Medulla oblongata (tissue), 1 donor: ENCODE measurements around the gene MRPL33.

ENCODE experiments used
- DNase-seq: peaks from one replicate; pipeline ENCODE4 v3.0.0-alpha.2; 2015; ENCODE audit errors: extremely low spot score

Gene MRPL33

DNA sequence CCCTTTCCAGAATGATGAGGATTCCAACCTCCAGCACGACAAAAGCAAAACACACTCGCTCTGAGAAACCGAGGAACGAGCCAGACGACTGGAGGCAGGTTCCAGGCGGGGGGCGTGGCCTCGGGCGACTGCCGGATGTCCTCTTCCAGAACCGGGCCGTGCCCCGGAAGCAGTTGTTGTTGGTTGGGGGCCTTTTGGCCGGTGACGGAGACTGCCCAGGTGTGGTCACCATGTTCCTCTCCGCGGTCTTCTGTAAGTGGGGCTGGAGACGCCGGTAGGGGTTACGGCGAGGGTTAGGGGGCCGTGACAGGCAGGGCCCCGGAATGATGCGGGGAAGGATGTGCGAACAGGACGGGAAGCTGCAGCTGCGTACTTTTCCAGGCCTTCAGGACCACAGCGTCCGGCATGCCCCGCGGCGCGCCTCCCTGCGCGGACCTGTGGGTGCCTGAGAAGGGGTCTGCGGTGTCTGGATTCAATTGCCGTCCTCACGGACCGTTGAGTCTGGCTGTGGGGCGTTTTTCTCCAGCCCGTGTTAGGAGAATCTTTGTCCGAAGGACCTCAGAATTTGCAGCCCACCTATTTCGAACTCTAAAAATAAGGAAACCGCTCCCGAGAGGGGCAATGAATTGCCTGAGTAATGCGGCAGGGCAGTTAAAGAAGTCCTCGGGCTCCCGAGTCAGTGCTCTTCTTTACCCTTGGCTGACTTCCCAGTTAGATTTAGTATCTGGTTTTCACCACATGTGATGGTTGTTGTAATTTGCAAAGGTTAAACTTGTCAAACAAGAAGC is at the start of gene MRPL33:
TSS of gene MRPL33 (plus strand) at position 172 of the 788 bp plus-strand sequence. CDS start at position 231, 59 bp downstream.
- DNase-seq = peak; percentile 94

DNA sequence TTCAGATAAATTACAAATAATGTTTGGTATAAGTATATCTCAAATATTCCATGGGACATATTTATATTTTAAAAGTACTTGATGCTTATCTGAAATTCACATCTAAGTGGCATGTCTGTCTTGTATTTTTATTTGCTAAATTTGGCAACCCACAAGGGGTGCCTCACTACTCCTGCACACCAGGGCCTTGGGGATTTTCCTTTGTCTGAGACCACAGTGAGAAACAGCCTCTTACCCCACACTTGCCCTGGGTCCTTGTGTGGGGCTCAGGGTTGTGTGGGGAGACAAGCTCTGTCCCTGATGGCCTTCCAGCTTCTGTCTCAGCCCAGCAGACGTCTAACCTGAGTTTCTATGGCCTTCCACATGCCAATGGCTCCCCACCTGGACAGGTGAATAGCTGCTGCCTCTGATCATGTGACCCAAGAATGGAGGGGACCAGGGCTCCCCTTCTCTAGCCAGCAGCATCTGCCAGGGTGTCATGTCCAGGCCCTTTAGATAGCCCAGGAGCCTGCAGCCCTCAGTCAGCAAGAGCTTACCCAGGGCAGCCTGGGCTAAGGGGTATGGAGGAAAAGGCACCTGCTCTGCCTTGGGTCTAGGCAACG is 49.5 kb upstream of the MRPL33 start:
- no peak for DNase-seq

DNA sequence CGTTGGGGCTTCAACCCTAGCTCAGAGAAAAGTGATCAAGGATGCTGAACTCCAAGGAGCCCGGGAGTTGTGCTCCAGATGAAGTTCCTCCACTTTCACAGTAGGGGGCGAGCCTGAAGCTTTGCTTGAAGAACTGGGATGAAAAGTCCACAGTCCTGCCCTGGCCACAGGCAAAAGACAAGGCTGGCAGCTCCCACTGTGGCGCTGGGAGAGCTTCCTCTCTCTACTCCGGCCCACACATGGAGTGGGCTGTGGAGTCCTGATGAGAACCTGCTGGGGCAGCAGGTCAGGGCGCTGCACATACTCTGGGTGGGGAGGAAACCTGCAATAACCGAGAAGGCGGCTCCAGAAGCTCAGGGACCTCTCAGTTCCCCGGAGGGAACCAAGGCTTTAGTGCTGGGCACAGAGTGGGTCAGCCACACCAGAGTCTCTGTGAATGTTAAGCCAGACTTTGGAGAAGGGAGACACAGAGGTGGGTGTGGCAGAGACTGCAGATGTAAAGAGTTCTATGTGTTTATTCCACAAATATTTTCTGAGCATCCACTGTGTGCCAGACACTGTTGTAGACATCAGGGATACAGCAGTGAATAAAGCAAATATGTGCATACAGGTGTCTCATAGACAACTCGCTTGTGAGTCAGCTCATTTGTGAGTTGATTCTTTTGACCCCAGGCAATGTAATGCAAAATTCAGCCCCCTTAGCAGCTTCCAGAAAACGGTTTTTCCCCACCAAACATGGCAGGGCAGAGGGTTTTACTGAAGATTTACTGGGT is 48.0 kb upstream of the MRPL33 start:
- peak; percentile 88 for DNase-seq

DNA sequence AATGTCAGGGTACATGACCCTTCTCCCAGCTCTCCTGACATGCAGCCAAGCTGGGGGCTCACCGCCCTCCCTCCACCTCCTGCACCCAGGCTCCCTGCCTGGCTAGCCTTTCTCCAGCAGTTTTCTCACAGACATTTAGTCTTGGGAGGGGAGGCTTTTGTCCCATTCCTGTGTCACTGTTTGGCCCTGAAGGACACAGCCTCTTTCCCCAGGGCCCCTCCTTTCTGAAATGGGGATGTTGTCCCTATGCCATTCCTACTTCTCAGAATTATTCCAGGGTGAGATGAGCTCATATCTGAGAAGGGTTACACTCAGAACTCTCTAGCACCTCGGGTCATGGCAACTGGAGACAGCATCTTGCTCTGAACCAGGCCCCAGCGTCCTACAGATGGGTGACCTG is 47.3 kb upstream of the MRPL33 start:
- DNase-seq = peak; percentile 19

DNA sequence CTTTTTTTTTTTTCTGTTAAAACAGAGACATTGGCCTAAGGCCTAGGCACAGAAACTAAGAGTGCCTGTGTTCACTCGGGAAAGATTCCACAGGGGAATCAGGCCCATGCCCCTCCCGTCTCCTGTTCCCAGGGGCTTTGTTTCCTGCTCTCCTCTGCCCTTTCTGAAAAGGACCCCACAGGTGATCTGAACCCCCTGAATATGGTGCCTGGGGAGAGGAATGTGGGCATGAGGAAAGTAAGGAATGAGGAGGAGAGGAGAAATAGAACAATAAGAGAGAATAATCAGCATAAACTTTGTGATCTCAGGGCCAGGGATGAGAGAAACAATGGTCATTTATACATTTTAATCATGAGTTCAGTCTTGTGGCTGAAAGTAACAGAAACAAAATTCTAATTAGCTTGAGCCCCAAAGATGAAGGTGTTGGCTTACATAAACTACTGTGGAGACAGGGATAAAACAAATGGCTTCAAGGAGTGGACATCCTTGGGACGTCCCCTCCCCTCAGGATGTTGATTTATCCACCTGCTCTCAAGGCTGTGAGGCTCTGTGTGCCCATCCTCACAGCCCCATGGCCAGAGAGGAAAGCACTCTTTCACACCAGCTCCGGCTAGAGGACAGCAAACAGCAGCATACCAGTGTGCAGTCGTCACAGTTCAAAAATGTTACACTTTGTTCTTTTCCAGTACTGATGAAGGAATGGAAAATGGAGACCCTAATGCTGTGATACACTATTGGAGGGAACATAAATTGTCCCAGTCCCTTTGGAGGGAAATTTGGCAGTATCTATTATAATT is 46.4 kb upstream of the MRPL33 start:
- peak; percentile 40 for DNase-seq

DNA sequence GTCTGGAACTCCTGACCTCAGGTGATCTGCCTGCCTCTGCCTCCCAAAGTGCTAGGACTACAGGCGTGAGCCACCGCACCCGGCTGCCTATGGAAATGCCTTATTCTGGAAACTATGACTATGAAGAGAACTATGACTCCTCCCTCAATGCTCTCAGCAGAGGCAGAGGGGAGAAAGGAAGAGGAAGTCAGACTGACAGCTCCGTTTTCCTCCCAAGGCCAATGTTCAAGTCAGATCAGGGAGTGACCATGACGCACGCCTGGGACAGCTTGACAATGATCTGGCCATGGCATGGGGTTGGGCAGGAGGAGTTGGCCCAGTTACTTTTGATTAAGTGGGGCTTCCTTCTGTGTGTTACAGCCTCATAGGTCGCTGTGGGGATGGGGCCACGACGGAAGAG is 44.3 kb upstream of the MRPL33 start:
- no peak for DNase-seq

DNA sequence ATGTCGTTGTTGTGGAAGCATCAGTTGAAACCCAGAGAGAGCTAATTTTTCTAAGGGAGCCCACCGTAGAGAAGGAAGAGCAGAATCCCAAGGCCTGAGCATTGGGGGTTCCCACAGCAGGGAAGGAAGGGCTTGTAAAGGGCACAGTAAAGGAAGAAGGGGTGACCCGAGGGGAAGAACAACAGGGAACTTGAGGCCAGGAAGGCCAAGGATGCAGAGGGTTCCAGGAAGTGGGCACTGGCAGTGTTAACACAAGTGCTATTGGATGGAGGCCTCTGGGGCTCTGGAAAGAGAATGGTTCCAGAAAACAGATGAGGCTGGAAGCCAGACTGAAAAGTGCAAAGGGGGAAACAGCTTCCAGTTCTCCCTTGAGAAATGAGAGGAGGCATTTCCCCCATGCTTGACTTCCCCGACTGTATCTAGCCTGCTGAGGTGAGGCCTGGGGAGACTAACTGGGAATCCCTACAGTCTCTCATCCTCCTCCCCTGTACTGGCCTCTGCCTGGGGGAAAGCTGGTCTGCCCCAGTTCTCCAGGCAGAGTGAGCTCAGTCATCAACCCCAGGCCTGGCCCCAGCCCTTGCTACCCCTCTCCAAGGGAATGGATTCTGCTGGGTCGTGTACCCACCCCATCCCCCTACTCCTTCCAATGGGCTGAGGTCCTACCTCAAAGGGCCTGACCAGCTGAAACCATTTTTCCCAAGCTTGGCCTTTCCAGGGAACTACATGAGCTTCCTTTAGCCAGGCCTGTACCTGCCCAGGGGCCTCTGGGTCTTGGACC is 43.2 kb upstream of the MRPL33 start:
- no peak for DNase-seq

DNA sequence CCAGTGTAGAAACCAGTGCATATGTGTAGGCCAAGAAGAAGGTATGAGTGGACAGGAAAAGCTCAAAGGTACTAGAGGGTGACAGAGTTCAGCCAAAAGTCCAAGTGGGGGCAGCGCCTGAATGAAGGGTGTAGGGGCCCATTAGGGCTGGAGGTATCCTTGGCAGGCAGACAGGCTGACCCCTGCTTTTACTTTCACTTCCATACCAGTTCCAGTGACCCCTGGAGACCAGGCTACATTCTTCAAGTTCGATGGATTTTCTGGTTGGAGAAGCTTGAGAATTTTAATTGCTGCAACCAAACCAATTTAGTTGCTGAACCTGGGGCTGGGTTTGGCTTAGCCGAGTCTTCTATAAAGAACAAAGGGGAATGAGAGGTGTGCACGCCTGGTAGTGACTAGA is 42.3 kb upstream of the MRPL33 start:
- no peak for DNase-seq

DNA sequence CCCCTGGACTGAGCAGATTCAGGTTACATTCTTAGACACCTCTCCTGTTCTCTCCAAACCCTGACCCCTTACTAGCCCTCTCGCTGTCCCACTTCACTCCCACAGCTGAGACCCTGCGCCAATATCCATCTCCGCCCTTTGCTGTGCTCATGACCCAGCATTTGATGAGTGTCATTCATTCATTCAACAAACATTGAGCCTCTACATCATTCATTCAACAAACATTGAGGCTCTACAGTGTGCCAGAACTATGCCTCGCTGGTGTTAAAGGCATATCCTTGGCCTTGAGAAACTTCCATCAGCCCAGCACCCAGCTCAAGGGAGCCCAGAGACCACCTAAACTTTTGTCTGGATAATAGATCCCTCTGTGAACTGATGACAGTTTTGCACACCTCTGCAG is 41.9 kb upstream of the MRPL33 start:
- DNase-seq = no peak

DNA sequence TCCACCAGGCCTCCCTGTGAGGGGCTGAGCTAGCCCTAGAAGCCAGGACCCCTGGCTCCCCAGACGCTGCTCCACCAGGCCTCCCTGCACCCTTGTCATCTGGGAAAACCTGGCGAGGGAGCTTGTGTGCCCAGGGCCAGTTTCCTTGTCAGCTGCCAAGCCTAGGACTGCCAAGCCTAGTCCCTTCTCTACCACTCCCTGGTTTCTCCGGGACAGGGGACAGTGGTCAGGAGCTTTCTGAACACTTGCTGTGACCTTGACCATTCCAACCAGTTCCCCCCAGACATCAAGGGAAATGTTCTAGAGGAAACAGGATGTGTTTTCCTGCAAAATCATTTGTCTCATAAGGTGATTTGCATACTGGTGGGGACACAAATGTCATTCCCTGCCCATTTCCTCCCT is 41.3 kb upstream of the MRPL33 start:
- DNase-seq = no peak

DNA sequence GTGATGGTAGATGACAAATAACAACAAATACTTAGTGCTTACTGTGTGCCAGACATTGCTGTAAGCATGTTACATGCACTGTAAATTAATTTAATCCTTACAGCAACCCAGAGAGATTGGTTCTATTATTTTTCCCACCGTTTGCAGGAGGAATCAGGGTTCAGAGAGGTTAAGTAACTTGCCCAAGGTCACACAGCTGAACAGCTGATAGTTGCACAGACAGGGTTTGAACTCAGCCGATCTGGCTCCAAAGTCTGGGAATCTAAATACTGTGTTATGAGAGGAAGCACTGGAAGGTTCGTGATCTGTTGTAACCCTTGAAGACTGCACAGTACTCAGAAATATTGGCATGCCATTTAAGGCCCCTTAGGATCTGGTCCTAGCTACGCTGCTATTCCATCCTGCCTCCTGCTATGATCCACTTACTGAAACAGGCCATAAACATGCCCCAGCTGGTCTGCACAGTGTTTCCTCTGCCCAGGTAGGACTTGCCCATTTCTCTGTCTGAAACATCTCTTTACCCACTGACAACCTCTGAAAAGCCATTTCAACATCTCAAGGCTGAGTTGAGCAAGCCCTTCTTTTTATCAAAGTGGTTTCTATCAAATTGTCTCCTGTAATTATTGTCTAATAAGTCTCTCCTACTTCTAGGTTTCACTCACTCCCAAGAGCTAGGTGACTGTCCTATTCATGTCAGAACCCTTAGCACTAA is 40.4 kb upstream of the MRPL33 start:
- no peak for DNase-seq

DNA sequence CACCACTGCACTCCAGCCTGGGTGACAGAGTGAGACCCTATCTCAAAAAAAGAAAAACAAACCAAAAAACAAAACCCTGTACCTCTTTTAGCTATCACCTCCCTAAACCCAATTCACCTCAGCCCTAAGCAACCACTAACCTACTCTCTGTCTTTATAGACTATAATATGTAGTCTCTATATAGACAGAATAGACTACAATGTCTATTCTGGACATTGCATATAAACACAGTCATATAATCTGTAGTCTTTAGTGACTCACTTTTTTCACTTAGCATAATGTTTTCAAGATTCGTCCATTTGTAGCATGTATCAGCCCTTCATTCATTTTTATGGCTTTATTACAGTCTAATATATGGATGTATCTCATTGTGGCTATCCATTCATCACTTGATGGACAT is 37.2 kb upstream of the MRPL33 start:
- no peak for DNase-seq

DNA sequence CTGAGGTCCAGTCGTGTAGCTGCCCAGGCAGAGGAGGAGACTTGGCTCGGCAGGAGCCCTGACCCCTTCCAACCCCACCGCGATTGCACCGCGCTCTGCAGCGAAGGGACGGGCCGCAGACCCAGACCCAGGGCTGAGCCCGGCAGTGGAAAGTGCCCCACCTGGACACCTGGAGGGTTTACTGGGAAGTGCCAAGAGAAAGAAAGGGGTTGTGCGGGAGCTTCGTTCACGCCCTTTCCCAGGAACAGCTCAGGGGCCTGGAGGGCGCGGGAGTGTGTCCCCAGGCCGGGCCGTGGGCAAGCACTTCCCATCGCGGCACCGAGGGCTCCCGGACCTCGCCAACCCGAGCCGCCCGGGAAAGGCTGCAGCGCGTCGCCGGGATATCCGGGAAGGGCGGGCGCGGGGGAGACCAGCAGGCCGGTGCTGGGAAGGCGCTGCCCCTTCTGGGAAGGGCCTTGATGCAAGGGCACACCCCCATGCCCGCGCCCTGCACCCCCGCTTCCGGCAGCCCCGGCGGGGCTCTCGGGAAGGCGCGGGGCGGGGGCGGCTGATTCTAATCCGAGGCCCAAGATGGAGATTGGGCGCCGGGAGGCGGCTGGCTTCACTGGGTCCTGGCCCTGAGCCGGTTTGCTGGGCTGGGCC is 36.1 kb upstream of the MRPL33 start:
- peak; percentile 34 for DNase-seq

DNA sequence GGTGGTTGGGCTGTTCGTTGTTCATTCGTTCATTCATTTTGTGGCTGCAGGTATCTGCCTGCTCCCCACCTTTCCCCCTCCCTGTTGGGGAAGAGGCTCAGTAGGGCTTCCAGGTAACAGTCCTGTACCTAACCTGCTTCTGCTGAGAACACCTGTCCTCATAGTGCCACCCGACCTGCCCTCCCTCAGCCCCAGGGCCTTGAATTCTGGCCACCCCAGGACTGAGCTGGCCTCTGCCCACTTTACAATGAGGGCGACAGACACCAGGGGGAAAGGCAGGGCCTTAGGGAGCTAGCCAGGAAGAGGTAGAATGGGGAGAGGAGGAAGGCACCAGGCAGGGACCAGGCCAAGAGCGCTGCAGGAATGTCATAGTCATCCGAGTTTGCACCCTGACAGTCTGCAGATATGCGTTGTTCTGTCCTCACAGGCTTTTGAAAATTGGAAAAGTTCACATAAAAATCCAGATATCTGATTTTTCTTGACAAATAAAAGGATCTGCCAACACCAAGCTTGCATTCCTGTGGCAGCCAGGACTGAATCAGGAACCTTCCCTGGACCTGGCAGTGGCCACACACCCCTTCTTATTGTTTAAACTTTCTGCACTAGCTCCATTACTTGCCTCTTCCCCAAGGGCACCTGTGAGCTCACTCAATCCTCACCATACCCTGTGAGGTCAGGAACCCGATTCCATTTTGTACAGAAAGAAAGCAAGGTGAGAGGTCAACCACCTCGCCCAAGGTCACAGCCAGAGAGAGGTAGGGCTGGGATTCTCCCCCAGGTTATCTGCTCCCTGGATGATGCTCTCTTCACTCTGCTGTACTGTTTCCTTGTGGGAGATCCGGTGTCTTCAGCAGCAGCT is 35.3 kb upstream of the MRPL33 start:
- DNase-seq = no peak

DNA sequence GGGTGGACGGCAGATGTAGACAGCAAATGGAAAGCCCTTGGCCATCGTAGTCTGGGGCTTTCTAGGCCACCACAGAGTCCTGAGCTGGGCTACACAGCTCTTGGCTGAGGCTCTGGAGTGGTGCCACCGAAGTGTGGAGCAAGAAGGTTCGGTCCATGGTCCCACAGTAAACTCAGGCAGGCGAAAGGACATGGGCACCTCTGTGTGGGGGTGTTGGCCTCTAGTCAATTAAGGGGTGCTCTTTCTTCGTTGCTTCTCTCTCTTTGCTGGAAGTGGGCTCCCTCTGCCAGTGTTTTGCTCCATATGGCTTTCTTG is 34.7 kb upstream of the MRPL33 start:
- DNase-seq = no peak

DNA sequence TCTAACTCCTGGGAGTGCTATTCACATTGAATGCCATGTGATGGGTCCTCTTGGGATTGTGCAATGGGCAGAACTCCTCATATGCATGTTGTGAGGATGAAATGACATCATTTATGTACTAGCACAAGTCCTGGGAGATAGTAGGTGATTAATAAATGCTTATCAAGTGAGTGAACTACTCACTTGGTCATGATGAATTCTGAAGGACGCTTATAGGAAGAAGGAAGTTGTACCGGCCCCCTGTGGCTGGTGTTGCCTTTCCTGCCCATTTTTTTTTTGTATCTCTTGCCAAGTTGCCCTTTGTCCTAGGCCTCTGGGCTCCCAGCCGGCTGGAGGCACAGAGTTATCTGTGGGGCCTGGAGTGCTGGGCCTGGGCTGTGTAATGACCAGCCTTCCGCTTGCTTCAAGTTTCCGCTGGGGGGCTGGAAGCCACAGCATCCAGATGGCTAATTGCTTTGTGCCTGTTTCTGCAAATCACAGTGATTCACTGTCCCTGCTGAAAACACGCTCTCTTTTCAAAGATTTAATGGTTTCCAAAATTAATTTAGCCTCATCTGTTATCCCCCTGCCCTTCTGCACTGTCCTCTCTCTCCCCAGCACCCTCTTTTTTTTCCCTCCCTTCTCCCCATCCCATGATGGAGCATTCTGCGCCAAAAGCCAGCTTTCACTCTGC is 33.7 kb upstream of the MRPL33 start:
- no peak for DNase-seq

DNA sequence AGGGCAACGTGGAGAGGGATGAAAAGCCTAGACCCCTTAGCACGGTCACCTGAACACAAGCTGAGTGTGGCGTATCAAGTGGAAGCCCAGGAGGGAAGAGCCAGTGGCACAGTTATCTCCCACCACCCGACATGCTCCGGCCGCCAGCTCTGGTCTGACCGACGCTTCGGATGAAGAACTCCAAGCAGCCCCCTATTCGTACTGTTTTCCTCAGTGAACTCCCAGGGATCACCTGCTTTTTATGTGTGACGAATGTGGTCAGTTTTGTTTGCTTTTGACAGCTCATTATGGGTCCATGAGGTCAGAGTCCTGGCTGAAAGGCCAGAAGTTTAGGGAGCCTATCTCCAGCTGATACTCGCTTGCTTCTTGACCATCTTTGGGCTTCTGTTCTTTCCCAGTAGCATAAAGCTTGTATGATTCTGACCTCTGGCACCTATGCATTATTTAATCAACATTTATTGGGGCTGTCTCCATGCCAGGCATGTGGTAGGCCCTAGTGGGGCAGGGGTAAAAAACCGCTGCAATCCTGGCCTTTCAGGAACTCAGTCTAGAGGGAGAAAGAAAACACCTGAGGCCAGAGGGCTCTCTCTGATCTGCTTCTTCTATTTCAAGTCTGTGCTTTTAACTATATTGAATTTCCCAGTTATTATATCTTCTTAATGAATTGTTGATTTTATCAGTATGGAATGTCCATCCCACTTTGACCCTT is 33.0 kb upstream of the MRPL33 start:
- no peak for DNase-seq

DNA sequence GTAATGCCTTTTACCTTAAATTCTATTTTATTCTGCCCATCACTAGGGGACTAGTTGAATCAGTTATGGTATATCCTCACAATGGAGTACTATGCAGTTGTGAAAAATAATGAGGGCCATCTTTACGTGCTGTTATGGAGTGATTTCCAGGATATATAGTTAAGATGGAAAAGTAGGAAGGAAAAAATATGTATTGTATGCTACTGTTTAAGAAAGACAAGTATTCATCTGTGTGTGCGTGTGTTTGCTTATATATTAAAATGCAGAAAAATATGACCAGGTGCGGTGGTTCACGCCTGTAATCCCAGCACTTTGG is 32.5 kb upstream of the MRPL33 start:
- no peak for DNase-seq
